Retinal pigment epithelial cell (primary cell): ENCODE results near the gene DENND6A.
A peak's percentile ranks its signal among the peaks of the same experiment; 100 is the strongest.

Source experiments
- DNase-seq: peaks from one replicate; pipeline ENCODE4 v3.0.0-alpha.2; 2010; ENCODE audit warnings: low read depth
- H3K4me3 ChIP-seq: 2 replicates; pipeline ENCODE4 v1.5.1; 2011; ENCODE audit warnings: mild to moderate bottlenecking, low read length, control low read depth, moderate library complexity
- TF ChIP-seq, protein P1 (sequence below): conservative IDR thresholded peaks from 2 replicates; pipeline ENCODE4 v1.5.1; 2011; ENCODE audit warnings: low read depth, low read length, control low read depth, inconsistent platforms

Gene DENND6A

GRCh38 chr3:57586778-57587177 is 106.1 kb downstream of the DENND6A start:
- TF ChIP-seq, protein P1, sequence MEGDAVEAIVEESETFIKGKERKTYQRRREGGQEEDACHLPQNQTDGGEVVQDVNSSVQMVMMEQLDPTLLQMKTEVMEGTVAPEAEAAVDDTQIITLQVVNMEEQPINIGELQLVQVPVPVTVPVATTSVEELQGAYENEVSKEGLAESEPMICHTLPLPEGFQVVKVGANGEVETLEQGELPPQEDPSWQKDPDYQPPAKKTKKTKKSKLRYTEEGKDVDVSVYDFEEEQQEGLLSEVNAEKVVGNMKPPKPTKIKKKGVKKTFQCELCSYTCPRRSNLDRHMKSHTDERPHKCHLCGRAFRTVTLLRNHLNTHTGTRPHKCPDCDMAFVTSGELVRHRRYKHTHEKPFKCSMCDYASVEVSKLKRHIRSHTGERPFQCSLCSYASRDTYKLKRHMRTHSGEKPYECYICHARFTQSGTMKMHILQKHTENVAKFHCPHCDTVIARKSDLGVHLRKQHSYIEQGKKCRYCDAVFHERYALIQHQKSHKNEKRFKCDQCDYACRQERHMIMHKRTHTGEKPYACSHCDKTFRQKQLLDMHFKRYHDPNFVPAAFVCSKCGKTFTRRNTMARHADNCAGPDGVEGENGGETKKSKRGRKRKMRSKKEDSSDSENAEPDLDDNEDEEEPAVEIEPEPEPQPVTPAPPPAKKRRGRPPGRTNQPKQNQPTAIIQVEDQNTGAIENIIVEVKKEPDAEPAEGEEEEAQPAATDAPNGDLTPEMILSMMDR: no peak
- no peak for DNase-seq
- no peak overlapping the region for H3K4me3 ChIP-seq

GRCh38 chr3:57583544-57583943 is 109.3 kb downstream of the DENND6A start:
- TF ChIP-seq, protein P1: no peak
- DNase-seq: no peak
- H3K4me3 ChIP-seq: no peak overlapping the region

DNA sequence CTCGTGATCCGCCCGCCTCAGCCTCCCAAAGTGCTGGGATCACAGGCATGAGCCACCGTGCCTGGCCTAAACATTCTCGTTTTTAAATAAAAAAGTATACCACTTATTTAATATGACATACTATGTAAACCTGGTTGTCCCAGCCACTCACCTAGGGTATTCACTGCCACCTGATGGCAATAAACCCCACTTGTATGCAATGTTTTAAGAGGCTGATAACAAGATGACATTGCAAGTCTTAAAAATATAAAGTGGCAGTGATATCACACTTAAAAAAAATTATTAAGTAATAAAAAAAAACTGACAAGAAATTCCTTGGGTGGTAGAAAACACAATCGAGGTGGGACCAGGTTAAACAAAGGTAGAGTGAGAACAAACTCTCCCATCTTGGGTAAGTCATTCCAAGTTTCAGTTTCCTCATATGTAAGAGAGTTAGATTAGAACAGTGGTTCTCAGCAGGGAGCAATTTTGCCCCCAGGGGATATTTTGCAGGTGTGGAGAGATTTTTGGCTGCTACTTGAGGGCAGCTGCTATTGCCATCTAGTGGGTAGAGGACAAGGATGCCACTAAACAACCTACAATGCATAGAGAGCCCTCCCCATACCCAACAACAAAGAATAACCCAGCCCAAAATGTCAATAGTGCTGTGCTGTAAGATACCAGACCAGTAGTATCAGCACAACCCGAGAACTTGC is 110.3 kb downstream of the DENND6A start:
- TF ChIP-seq, protein P1: peak; percentile 40
- no peak overlapping the region for H3K4me3 ChIP-seq
- DNase-seq: no peak

GRCh38 chr3:57577801-57578200 is 115.1 kb downstream of the DENND6A start:
- no peak overlapping the region for H3K4me3 ChIP-seq
- no peak for DNase-seq
- TF ChIP-seq, protein P1: no peak

- no peak overlapping the region for H3K4me3 ChIP-seq
- TF ChIP-seq, protein P1: no peak
- no peak for DNase-seq
These were observed 116.8 kb downstream of the DENND6A start for GRCh38 chr3:57575966-57576626.
